K562 (cell line): ENCODE results near the gene DVL3. TPM values are rescaled to one million over a fixed set of nuclear protein-coding genes. Genes with fewer than 3 reads are reported as not detected.

Experiments
- E2F3 ChIP-seq: fragments of 250-450 bp; sonication (Bioruptor Pico); IDR thresholded peaks from 2 replicates; pipeline ENCODE4 v1.4.0; 2020; ENCODE audit warnings: mild to moderate bottlenecking
- E2F4 ChIP-seq: sonication (generic); formaldehyde crosslinking; IDR thresholded peaks from 2 replicates; pipeline ENCODE4 v1.8.0; 2022; ENCODE audit warnings: mild to moderate bottlenecking, low read depth, missing genetic modification reagents
- EHMT2 ChIP-seq: fragments of 450-650 bp; IDR thresholded peaks from 2 replicates; pipeline ENCODE4 v1.6.1; 2018; ENCODE audit warnings: antibody characterized with exemption
- ELF2 ChIP-seq: fragments of 250-450 bp; sonication (Bioruptor Pico); IDR thresholded peaks from 2 replicates; pipeline ENCODE4 v1.5.0; 2021; ENCODE audit warnings: mild to moderate bottlenecking
- FOXJ2 ChIP-seq: fragments of 200-800 bp; sonication (Bioruptor generic); IDR thresholded peaks from 2 replicates; pipeline ENCODE4 v1.6.1; 2016; ENCODE audit warnings: missing genetic modification characterization, missing compliant biosample characterization
- FOXM1 ChIP-seq, 2 experiments: fragments of 450-650 bp in 1 of 2; sonication (generic) in 1 of 2; formaldehyde crosslinking in 1 of 2; IDR thresholded peaks; 2 replicates each; pipeline versions ENCODE4 v1.6.1 to v1.9.0; 2017 to 2022; ENCODE audit warnings: low read depth in 2 of 2, mild to moderate bottlenecking in 2 of 2, missing genetic modification reagents in 1 of 2, moderate library complexity in 1 of 2
- MLX ChIP-seq, 2 experiments: fragments of 450-650 bp in 1 of 2; sonication (generic) in 1 of 2; formaldehyde crosslinking; conservative IDR thresholded peaks; 2 replicates each; pipeline versions ENCODE4 v1.4.0 to v1.8.1; 2020 to 2022; ENCODE audit warnings: mild to moderate bottlenecking in 1 of 2, missing genetic modification reagents in 1 of 2
- MYC ChIP-seq, 2 experiments: fragments of 250-450 bp in 1 of 2; sonication (Bioruptor Pico) in 1 of 2; IDR thresholded peaks; 2 replicates each; pipeline versions ENCODE4 v1.5.1 to v1.6.1; 2012 to 2021; ENCODE audit warnings: low read depth in 2 of 2, borderline replicate concordance in 1 of 2, improper control_type of control experiment in 1 of 2, low read length in 1 of 2, mild to moderate bottlenecking in 1 of 2, moderate library complexity in 1 of 2
- NR4A1 ChIP-seq, 2 experiments: fragments of 250-450 bp in 1 of 2; fragments of 450-650 bp in 1 of 2; sonication (Bioruptor Pico) in 1 of 2; IDR thresholded peaks; 2 replicates each; pipeline versions ENCODE4 v1.4.0 to v1.6.1; 2016 to 2020; ENCODE audit warnings: mild to moderate bottlenecking in 2 of 2, missing compliant biosample characterization in 1 of 2, missing genetic modification characterization in 1 of 2, moderate library complexity in 1 of 2
- PRDM10 ChIP-seq: fragments of 450-650 bp; IDR thresholded peaks from 2 replicates; pipeline ENCODE4 v1.6.1; 2018; ENCODE audit not compliant: partially characterized antibody
- PTTG1 ChIP-seq: fragments of 450-650 bp; IDR thresholded peaks from 2 replicates; pipeline ENCODE4 v1.6.1; 2016; ENCODE audit warnings: low read depth, mild to moderate bottlenecking, missing genetic modification characterization, missing compliant biosample characterization
- RBFOX2 ChIP-seq: fragments of 200-400 bp; formaldehyde crosslinking; IDR thresholded peaks from 2 replicates; pipeline ENCODE4 v1.6.1; 2017; ENCODE audit warnings: low read depth, mild to moderate bottlenecking, low read length, moderate library complexity
- SMAD4 ChIP-seq: fragments of 250-450 bp; sonication (Bioruptor Pico); conservative IDR thresholded peaks from 2 replicates; pipeline ENCODE4 v1.8.0; 2021; ENCODE audit warnings: inconsistent platforms, mild to moderate bottlenecking, moderate library complexity
- THRA ChIP-seq: fragments of 450-650 bp; IDR thresholded peaks from 2 replicates; pipeline ENCODE4 v1.6.1; 2017; ENCODE audit warnings: mild to moderate bottlenecking, moderate library complexity
- USF2 ChIP-seq: sonication (generic); formaldehyde crosslinking; IDR thresholded peaks from 2 replicates; pipeline ENCODE4 v1.5.0; 2020; ENCODE audit warnings: missing genetic modification reagents
- ZNF124 ChIP-seq: sonication (generic); formaldehyde crosslinking; IDR thresholded peaks from 2 replicates; pipeline ENCODE4 v1.8.1; 2022; ENCODE audit warnings: missing genetic modification reagents
- ZSCAN29 ChIP-seq: fragments of 450-650 bp; IDR thresholded peaks from 2 replicates; pipeline ENCODE4 v1.6.1; 2017
- polyA plus RNA-seq, 8 experiments: library from polyadenylated mRNA; depleted of rRNA in 4 of 8; stranded (reverse) in 5 of 8; unstranded in 3 of 8; fragments of >200 nt; fragmentation: Nextera tagmentation in 2 of 8; fragmentation: Illumina TruSeq in 1 of 8; extraction: Ambion mirVana in 2 of 8; extraction: Trizol in 1 of 8; gene quantifications; 2 replicates each; pipeline versions ENCODE4 v1.2.1 to v1.2.3, GENCODE V29; 2011 to 2014; ENCODE audit warnings: inconsistent platforms in 1 of 8, missing spikeins in 1 of 8
- total RNA-seq, 7 experiments: library from RNA; depleted of rRNA in 6 of 7; stranded (reverse); fragments of >200 nt in 6 of 7; fragmentation: Illumina TruSeq in 2 of 7; extraction: Trizol in 2 of 7; gene quantifications; 2 replicates each; pipeline versions ENCODE4 v1.2.1 to v1.2.3, GENCODE V29; 2011 to 2021; ENCODE audit warnings: low replicate concordance in 1 of 7

The DVL3 gene
- total and polyA plus RNA-seq, 9 of the 15 experiments (the other 6 are each of a cell fraction or from before 2014, with no cell fraction given), result 3.1 to 57.9 (median 20.1) TPM

GRCh38 chr3:184155644-184156521, 706 bp downstream of the DVL3 start (continued):
- TF ChIP-seq MLX (CRISPR knock-in tag; conservative IDR thresholded peaks at IDR 0.05) (0 out of 4 replicates have a peak, but pooled peaks of 1 of the 2 experiments have one; percentile 20), MYC (IDR thresholded peaks at IDR 0.05; ENCODE audit: low read depth, low read length) (no peak), MYC (CRISPR knock-in tag; IDR thresholded peaks at IDR 0.05; ENCODE audit: borderline replicate concordance, low read depth) (0 out of 2 replicates have a peak, but pooled peaks have one; percentile 12), THRA (no peak), PTTG1 (tag) (no peak), E2F4 (CRISPR knock-in tag) (0 out of 2 replicates have a peak, but pooled peaks have one; percentile 19), FOXJ2 (tag) (no peak), EHMT2 (no peak), ELF2 (CRISPR knock-in tag) (no peak), ZSCAN29 (peak; percentile 79; the same call in 1 of the 2 replicates), FOXM1 (IDR thresholded peaks at IDR 0.05; ENCODE audit: low read depth) (no peak), FOXM1 (CRISPR knock-in tag; IDR thresholded peaks at IDR 0.05; ENCODE audit: low read depth) (0 out of 2 replicates have a peak, but pooled peaks have one; percentile 31), SMAD4 (CRISPR knock-in tag) (peak; percentile 17; the same call in 1 of the 2 replicates), E2F3 (CRISPR knock-in tag) (no peak), PRDM10 (peak; percentile 86), NR4A1 (CRISPR knock-in tag; IDR thresholded peaks at IDR 0.05) (no peak), NR4A1 (tag; IDR thresholded peaks at IDR 0.05) (0 out of 2 replicates have a peak, but pooled peaks have one; percentile 26), RBFOX2 (peak; percentile 57), ZNF124 (no peak), USF2 (CRISPR knock-in tag) (no peak)
